Body of pancreas (tissue), 4 donors: ENCODE results near the gene MAVS.

Experiments
- CTCF ChIP-seq, 7 experiments: fragments of 450-650 bp in 4 of 7; fragments of 200-600 bp in 3 of 7; sonication (generic) in 3 of 7; IDR thresholded peaks; one replicate each; pipeline ENCODE4 v1.5.1; 2016 to 2019; ENCODE audit warnings: antibody characterized with exemption in 7 of 7
- POLR2A ChIP-seq, 3 donors: fragments of 450-650 bp; IDR thresholded peaks; one replicate each; pipeline ENCODE4 v1.6.1; 2016; ENCODE audit warnings: antibody characterized with exemption in 3 of 3, mild to moderate bottlenecking in 2 of 3

DNA sequence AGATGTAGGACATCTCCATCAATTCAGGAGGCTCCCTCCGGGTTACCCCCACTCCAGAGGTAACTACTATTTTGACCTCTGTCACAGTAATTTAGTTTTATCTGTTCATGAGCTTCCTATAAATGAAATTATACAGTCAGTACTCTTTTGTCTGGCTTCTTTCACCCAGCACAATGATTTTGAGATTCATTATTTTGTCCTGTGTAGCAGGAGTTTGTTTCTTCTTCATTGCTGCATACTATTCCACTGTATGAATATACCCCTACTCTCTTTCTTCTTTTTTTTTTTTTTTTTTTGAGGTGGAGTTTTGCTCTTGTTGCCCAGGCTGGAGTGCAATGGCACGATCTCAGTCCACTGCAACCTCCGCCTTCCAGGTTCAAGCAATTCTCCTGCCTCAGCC is 38.1 kb upstream of the MAVS start:
- TF ChIP-seq CTCF (IDR thresholded peaks at IDR 0.05), result no peak
- TF ChIP-seq POLR2A (IDR thresholded peaks at IDR 0.05), result no peak
